Measurements from ENCODE around the gene TBC1D16.

TBC1D16 gene

GRCh38 chr17:79883202-79883601 lies 152.5 kb downstream of the TBC1D16 start:
- DNase-seq = no peak
